OCI-LY1 (cell line): ENCODE results near the gene CUX1.
"Not testable (repeated sequence)": the region's sequence is repeated elsewhere in the genome, so short reads cannot be mapped to it uniquely, and the experiment has no call there.

ENCODE experiments used
- H2AFZ ChIP-seq: fragments of 200-600 bp; sonication (generic), shearing (Covaris generic); 2 replicates; pipeline ENCODE4 v1.6.0; 2014; ENCODE audit warnings: antibody characterized with exemption, mild to moderate bottlenecking, low read length
- H3F3A ChIP-seq: fragments of 200-600 bp; sonication (generic), shearing (Covaris generic); 2 replicates; pipeline ENCODE4 v1.6.0; 2014; ENCODE audit warnings: mild to moderate bottlenecking, antibody characterized with exemption, low read length, moderate library complexity; ENCODE audit not compliant: insufficient read depth
- H3K27ac ChIP-seq: fragments of 200-600 bp; sonication (generic); 2 replicates; pipeline ENCODE4 v1.5.1; 2014; ENCODE audit warnings: low read length, mixed run types, mild to moderate bottlenecking, low read depth; ENCODE audit not compliant: poor library complexity, severe bottlenecking
- H3K27me3 ChIP-seq: fragments of 200-600 bp; sonication (generic); 2 replicates; pipeline ENCODE4 v1.6.0; 2014; ENCODE audit warnings: antibody characterized with exemption, mild to moderate bottlenecking, low read length, moderate library complexity; ENCODE audit not compliant: insufficient read depth
- H3K36me3 ChIP-seq: fragments of 200-600 bp; sonication (generic); 2 replicates; pipeline ENCODE4 v1.6.1; 2014; ENCODE audit warnings: mild to moderate bottlenecking, antibody characterized with exemption, low read length, moderate library complexity, mixed read lengths; ENCODE audit not compliant: insufficient read depth
- H3K4me1 ChIP-seq: fragments of 200-600 bp; sonication (generic); 2 replicates; pipeline ENCODE4 v1.5.1; 2014; ENCODE audit warnings: mild to moderate bottlenecking, low read length, moderate library complexity; ENCODE audit not compliant: insufficient read depth, severe bottlenecking
- H3K4me2 ChIP-seq: fragments of 200-600 bp; sonication (generic), shearing (Covaris generic); 2 replicates; pipeline ENCODE4 v1.6.1; 2014; ENCODE audit warnings: low read length
- H3K4me3 ChIP-seq: fragments of 200-600 bp; sonication (generic); 2 replicates; pipeline ENCODE4 v1.5.1; 2014; ENCODE audit warnings: low read length, low read depth, mild to moderate bottlenecking, mixed read lengths; ENCODE audit not compliant: poor library complexity, severe bottlenecking
- H3K79me2 ChIP-seq: fragments of 200-600 bp; shearing (Covaris generic); 2 replicates; pipeline ENCODE4 v1.6.1; 2016; ENCODE audit warnings: mixed run types, low read length, mixed read lengths; ENCODE audit not compliant: insufficient read depth
- H3K9ac ChIP-seq: fragments of 200-600 bp; sonication (generic), shearing (Covaris generic); 2 replicates; pipeline ENCODE4 v1.6.1; 2014; ENCODE audit warnings: mild to moderate bottlenecking, low read length, mixed read lengths
- H3K9me2 ChIP-seq: fragments of 200-600 bp; sonication (generic), shearing (Covaris generic); 2 replicates; pipeline ENCODE4 v1.6.1; 2014; ENCODE audit warnings: low read depth, mild to moderate bottlenecking, low read length, mixed read lengths
- H3K9me3 ChIP-seq: fragments of 200-600 bp; shearing (Covaris generic); 2 replicates; pipeline ENCODE4 v1.6.1; 2014; ENCODE audit warnings: low read length, mixed read lengths
- H4K20me1 ChIP-seq: fragments of 200-600 bp; sonication (generic), shearing (Covaris generic); 2 replicates; pipeline ENCODE4 v1.6.0; 2016; ENCODE audit warnings: mild to moderate bottlenecking, low read length; ENCODE audit not compliant: insufficient read depth
- CTCF ChIP-seq: fragments of 200-600 bp; sonication (generic), shearing (Covaris generic); IDR thresholded peaks from 2 replicates; pipeline ENCODE4 v1.5.1; 2017; ENCODE audit warnings: mild to moderate bottlenecking, antibody characterized with exemption, low read length, moderate library complexity, mixed read lengths
- EZH2 ChIP-seq: fragments of 200-600 bp; sonication (generic), shearing (Covaris generic); IDR thresholded peaks from 2 replicates; pipeline ENCODE4 v1.8.0; 2017; ENCODE audit warnings: borderline replicate concordance, mixed run types, mild to moderate bottlenecking, antibody characterized with exemption, low read length, moderate library complexity, mixed read lengths

The CUX1 gene

DNA sequence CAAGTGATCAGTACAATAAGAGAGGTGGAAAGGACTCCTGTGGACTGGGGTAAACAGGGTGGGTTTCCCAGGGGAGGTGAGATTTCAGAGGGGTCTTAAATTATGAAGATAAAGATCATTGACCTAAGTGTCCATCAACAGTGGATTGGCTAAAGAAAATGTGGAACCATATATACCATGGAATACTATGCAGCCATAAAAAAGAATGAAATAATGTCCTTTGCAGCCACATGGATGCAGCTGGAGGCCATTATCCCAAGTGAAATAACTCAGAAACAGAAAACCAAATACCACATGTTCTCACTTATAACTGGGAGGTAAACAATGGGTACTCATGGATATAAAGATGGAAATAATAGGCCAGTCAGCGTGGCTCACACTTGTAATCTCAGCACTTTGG is 28.9 kb upstream of the CUX1 start:
- Histone ChIP-seq H3K9me3 (peaks cover 9% of the 10 kb centered on the region), H3K36me3 (no peaks in the 10 kb centered on the region; the same call in 1 of the 2 replicates), H3K4me1 (peaks cover 24% of the 10 kb centered on the region), H3K4me2 (no peak overlapping the region), H3K79me2 (no peaks in the 10 kb centered on the region), H3K9me2 (no peaks in the 10 kb centered on the region), H3K4me3 (no peak overlapping the region), H4K20me1 (no peaks in the 10 kb centered on the region), H3K9ac (no peak overlapping the region), H2AFZ (no peak overlapping the region), H3K27me3 (peaks cover 4% of the 10 kb centered on the region; the same call in 1 of the 2 replicates), H3F3A (no peaks in the 10 kb centered on the region), H3K27ac (no peak overlapping the region)
- TF ChIP-seq CTCF (no peak), EZH2 (no peak)

DNA sequence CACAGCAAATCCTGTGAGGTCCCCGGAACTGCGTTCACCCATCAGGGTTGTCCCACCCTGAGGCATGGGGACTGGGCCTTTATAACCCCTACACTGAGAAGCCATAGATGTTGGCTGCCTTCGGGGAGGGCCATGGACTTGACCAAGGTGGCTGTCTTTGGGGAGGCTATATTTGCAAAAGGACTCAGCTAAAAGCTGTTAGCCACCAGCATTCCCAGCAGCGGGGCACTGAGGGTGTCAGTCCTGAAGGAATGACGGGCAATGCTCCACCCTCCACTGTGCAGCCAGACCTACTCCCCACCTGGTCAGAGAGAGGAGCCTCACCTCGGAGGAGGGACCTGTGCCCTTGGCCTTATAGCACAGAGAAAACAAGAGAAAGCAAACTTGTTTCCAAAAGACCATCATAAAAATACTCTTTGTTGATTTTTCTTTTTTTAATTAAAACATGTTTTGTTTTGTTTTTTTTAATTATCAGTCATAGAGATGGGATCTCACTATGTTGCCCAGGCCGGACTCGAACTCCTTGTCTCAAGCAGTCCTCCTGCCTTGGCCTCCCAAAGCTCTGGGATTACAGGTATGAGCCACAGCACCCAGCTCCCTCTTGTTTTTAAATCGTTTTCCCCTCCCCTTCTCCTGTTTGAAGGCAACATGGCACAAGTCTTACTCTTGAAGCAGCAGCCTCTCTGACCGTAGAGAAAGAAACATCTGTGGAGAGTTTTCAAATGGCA is 26.7 kb upstream of the CUX1 start:
- Histone ChIP-seq H4K20me1 (no peaks in the 10 kb centered on the region), H2AFZ (no peak overlapping the region; the same call in 1 of the 2 replicates), H3F3A (no peaks in the 10 kb centered on the region), H3K27me3 (no peaks in the 10 kb centered on the region), H3K79me2 (no peaks in the 10 kb centered on the region), H3K9ac (no peak overlapping the region), H3K27ac (peak overlapping the region; percentile 59), H3K4me2 (no peak overlapping the region), H3K9me3 (peaks cover 9% of the 10 kb centered on the region), H3K4me1 (peaks cover 13% of the 10 kb centered on the region), H3K9me2 (no peaks in the 10 kb centered on the region), H3K4me3 (no peak overlapping the region), H3K36me3 (no peaks in the 10 kb centered on the region; the same call in 1 of the 2 replicates)
- TF ChIP-seq CTCF: no peak
- TF ChIP-seq EZH2: no peak

DNA sequence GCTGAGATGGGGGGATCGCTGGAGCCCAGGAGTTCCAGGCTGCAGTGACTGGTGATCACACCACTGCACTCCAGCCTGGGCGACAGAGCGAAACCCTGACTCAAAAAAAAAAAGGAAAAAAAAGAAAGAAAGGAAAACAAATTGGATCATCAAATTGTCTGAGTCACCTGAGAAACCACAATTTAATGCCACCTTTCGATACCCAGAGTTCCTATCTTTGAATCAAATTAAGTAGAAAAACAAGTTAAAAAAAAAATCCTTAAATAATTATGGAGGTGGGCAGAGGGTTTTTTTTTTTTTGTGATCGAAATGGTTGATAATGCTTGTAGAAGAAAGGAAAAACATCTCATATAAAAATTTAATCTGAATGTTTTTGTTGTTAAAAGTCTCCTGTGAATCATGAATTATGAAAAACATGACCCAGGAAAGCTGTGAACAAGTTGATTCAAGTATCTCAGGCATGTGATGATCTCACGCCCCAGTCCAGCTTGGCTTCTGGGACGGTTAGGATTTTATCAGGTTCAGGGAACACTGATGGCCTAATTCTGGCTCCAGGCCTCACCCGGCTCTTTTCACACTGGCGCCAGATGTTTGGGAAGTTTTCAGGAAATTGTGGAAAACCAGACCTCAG is 25.3 kb upstream of the CUX1 start:
- no peak overlapping the region for H2AFZ ChIP-seq
- peak overlapping the region; percentile 59 for H3K27ac ChIP-seq
- H4K20me1 ChIP-seq: no peaks in the 10 kb centered on the region
- no peak overlapping the region for H3K4me2 ChIP-seq
- H3K4me1 ChIP-seq: peaks cover 25% of the 10 kb centered on the region
- H3K36me3 ChIP-seq: no peaks in the 10 kb centered on the region; the same call in 1 of the 2 replicates
- no peaks in the 10 kb centered on the region for H3K27me3 ChIP-seq
- H3K79me2 ChIP-seq: no peaks in the 10 kb centered on the region
- peaks cover 9% of the 10 kb centered on the region for H3K9me3 ChIP-seq
- no peaks in the 10 kb centered on the region; the same call in 1 of the 2 replicates for H3F3A ChIP-seq
- no peak for TF ChIP-seq CTCF
- TF ChIP-seq EZH2: no peak
- no peaks in the 10 kb centered on the region for H3K9me2 ChIP-seq
- no peak overlapping the region for H3K9ac ChIP-seq
- H3K4me3 ChIP-seq: no peak overlapping the region

DNA sequence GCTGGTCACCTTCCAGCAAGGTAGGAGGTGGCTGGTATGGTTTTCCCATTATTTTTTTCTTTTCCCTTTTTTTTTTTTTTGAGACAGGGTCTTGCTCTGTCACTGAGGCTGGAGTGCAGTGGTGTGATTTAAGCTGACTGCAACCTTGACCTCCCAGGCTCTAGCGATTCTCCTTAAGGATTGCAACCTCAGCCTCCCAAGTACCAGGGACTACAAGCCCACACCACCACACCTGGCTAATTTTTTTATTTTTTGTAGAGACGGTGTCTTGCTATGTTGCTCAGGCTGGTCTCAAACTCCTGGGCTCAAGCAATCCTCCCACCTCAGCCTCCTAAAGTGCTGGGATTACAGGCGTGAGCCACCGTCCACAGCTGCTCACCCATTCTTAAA is 24.7 kb upstream of the CUX1 start:
- H3K9me2 ChIP-seq, H3K27ac ChIP-seq, H3K4me2 ChIP-seq, H4K20me1 ChIP-seq, H3K4me3 ChIP-seq, H3F3A ChIP-seq, H3K27me3 ChIP-seq, H3K79me2 ChIP-seq, H3K36me3 ChIP-seq, H3K9ac ChIP-seq, H2AFZ ChIP-seq, H3K9me3 ChIP-seq: not testable (repeated sequence)
- H3K4me1 ChIP-seq: peaks cover 30% of the 10 kb centered on the region
